NCI-H2107 treated with DMSO at 0.1 percent for 48 hours (cell line): ENCODE data around the gene FAM171A2.

Experiments used
- DNase-seq: peaks from one replicate; lab custom pipeline; 2025; ENCODE audit not compliant: unreplicated experiment; lab: John Stamatoyannopoulos, UW

The FAM171A2 gene

GRCh38 chr17:44308320-44308818 lies 55.3 kb downstream of the FAM171A2 start, which contains the start of gene RUNDC3A:
RUNDC3A (plus strand) TSS chr17:44308601; CDS start chr17:44308833, 232 bp downstream.
- DNase-seq: peak; percentile 73

GRCh38 chr17:44307387-44308186 lies 56.1 kb downstream of the FAM171A2 start:
- peak; percentile 45 for DNase-seq

- DNase-seq: no peak
Measured at GRCh38 chr17:44304651-44305050, 59.0 kb downstream of the FAM171A2 start.
